Measurements from ENCODE around the gene CRTC1.

The CRTC1 gene

DNA sequence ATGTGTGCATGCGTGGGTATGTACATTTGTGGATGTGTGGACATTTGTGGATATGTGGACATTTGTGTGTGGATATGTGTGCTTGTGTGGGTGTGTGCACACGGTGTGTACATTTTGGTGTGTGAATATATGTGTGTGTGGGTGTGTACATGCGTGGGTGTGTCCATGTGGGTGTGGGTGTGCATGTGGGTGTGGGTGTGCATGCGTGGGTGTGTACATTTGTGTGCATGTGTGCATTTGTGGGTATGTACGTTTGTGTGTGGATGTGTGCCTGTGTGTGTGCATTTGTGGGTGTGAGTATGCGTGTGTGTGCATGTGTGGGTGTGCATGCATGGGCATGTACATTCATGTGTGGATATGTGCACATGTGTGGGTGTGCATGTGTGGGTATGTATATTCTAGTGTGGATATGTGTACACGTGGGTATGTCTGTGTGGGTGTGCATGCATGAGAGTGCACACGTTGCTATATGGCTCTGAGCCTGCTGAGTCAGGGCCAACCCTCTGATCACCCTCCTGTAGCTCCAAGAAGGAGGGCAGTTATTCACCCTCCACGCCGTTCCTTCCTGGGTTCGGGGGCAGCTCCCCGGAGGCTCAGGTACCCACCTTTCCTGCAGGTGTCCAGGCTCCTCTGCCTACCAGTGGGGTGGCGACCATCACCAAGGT, 87.3 kb downstream of the CRTC1 start:
- no peak overlapping the region for H3K14ac ChIP-seq (ENCODE audit: low read length)
- H2BK15ac ChIP-seq (ENCODE audit: low read length): no peak overlapping the region
- H2BK120ac ChIP-seq (ENCODE audit: low read depth, low read length): no peak overlapping the region
- H2BK5ac ChIP-seq (ENCODE audit: low read length): no peak overlapping the region
- H4K8ac ChIP-seq (ENCODE audit: low read depth, low read length): no peak overlapping the region
- H3K18ac ChIP-seq (ENCODE audit: low read length): peak overlapping the region; percentile 71
- H3K9ac ChIP-seq (ENCODE audit: low read depth, low read length, poor library complexity): peak overlapping the region; percentile 60
- peak overlapping the region; percentile 31 for H3K23ac ChIP-seq (ENCODE audit: low read depth, low read length, poor library complexity)
- peaks cover 0 to 6% of the 10 kb centered on the region in 2 donors for H3K36me3 ChIP-seq (replicated peaks in 1 of 2; ENCODE audit: control insufficient read depth in 2 of 2, insufficient read depth in 2 of 2, low read length in 2 of 2)
- H3K9me3 ChIP-seq (replicated peaks in 1 of 2; ENCODE audit: control insufficient read depth in 2 of 2, insufficient read depth in 1 of 2, low read depth in 1 of 2, low read length in 2 of 2): peaks cover 0 to 4% of the 10 kb centered on the region in 2 donors
- H3K4ac ChIP-seq (ENCODE audit: low read length): peak overlapping the region; percentile 17
- H3K4me2 ChIP-seq (ENCODE audit: insufficient read depth, low read length, poor library complexity, severe bottlenecking): no peak overlapping the region
- WGBS, 2 donors (ENCODE audit: extremely low coverage in 2 of 2, insufficient read length in 2 of 2, insufficient replicate concordance in 1 of 2): no CpG with 5 or more reads among the region's 13 CpGs
- peaks cover 0 to 7% (median 0%) of the 10 kb centered on the region in 3 experiments for H3K27me3 ChIP-seq (ENCODE audit: control insufficient read depth in 3 of 3, insufficient read depth in 3 of 3, low read depth in 1 of 3, low read length in 3 of 3)
- H2BK12ac ChIP-seq (ENCODE audit: low read length): no peak overlapping the region
- peaks cover 4% of the 10 kb centered on the region for H3K79me1 ChIP-seq (ENCODE audit: low read depth, low read length)
- H3K4me1 ChIP-seq (ENCODE audit: control insufficient read depth in 2 of 2, insufficient read depth in 1 of 2, low read depth in 1 of 2, low read length in 2 of 2): peaks cover 0 to 7% of the 10 kb centered on the region in 2 donors
- peak overlapping the region in 1 of 2 donors; percentile 72 for H3K4me3 ChIP-seq (ENCODE audit: low read length in 2 of 2)
- DNase-seq (ENCODE audit: low spot score): no peak
- no peak overlapping the region for H2AFZ ChIP-seq (ENCODE audit: low read length)
- peak overlapping the region; percentile 75 for H2AK5ac ChIP-seq (ENCODE audit: low read depth, low read length)
- peak overlapping the region; percentile 53 for H4K91ac ChIP-seq (ENCODE audit: low read depth, low read length, poor library complexity)
- H3K27ac ChIP-seq (replicated peaks; ENCODE audit: low read length): no peak overlapping the region

DNA sequence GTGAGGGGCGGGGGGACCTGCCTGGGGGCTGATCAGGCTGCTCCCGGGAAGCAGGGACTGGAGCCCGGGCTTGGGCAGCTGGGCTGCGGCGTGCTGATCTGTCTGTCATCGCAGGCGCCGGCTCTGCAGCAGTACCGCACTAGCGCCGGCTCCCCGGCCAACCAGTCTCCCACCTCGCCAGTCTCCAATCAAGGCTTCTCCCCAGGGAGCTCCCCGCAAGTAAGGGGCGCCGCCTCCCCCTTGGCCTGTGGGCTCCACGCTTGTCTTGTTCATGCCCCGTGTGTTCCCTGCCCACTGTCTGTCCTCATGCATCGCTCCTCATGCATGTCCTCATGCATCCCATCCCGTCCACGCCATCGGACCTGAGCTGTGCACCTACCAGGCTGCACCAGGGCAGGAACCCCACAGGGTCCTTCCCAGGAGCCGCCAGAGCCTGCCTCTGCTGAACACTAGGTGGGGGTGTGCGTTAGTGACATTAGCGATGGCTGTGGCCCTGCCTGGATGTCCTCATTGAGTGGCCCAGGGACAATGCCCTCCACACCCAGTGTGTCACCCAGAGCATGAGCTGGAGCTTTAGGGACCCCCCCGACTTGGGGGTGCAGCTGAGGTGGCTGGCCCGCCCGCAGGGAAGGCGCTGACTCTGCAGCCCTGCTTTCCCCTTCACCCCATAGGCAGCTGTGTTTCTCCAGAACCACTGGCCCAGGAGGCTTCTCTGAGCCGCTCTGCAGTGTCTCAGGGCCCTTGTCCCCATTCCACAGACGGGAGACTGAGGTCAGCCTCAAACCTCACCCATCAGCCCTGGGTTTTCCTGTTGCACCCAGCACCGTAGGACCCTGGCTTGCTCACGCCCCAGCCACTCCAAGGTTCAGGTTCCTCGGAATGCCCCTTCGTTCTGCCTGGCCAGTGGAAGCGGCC, 88.1 kb downstream of the CRTC1 start:
- no CpG with 5 or more reads among the region's 36 CpGs for WGBS, 2 donors (ENCODE audit: extremely low coverage in 2 of 2, insufficient read length in 2 of 2, insufficient replicate concordance in 1 of 2)

GRCh38 chr19:18772620-18773587, 89.4 kb downstream of the CRTC1 start:
- Histone ChIP-seq H3K14ac (ENCODE audit: low read length) (no peak overlapping the region), H2BK5ac (ENCODE audit: low read length) (peak overlapping the region; percentile 53), H3K9ac (ENCODE audit: low read depth, low read length, poor library complexity) (peak overlapping the region; percentile 9), H3K27ac (replicated peaks; ENCODE audit: low read length) (no peak overlapping the region), H4K91ac (ENCODE audit: low read depth, low read length, poor library complexity) (no peak overlapping the region), H3K4me1 (ENCODE audit: control insufficient read depth in 2 of 2, insufficient read depth in 1 of 2, low read depth in 1 of 2, low read length in 2 of 2) (peaks cover 0 to 9% of the 10 kb centered on the region in 2 donors), H3K4me2 (ENCODE audit: insufficient read depth, low read length, poor library complexity, severe bottlenecking) (no peak overlapping the region), H3K9me3 (replicated peaks in 1 of 2; ENCODE audit: control insufficient read depth in 2 of 2, insufficient read depth in 1 of 2, low read depth in 1 of 2, low read length in 2 of 2) (peaks cover 0 to 4% of the 10 kb centered on the region in 2 donors), H4K8ac (ENCODE audit: low read depth, low read length) (no peak overlapping the region), H2BK120ac (ENCODE audit: low read depth, low read length) (no peak overlapping the region), H3K36me3 (replicated peaks in 1 of 2; ENCODE audit: control insufficient read depth in 2 of 2, insufficient read depth in 2 of 2, low read length in 2 of 2) (peaks cover 0 to 6% of the 10 kb centered on the region in 2 donors), H2AK5ac (ENCODE audit: low read depth, low read length) (peak overlapping the region; percentile 68), H3K18ac (ENCODE audit: low read length) (peak overlapping the region; percentile 38), H3K79me1 (ENCODE audit: low read depth, low read length) (peaks cover 4% of the 10 kb centered on the region), H3K4me3 (ENCODE audit: low read length in 2 of 2) (peak overlapping the region in 1 of 2 donors; percentile 38), H2AFZ (ENCODE audit: low read length) (no peak overlapping the region), H3K4ac (ENCODE audit: low read length) (no peak overlapping the region), H3K23ac (ENCODE audit: low read depth, low read length, poor library complexity) (peak overlapping the region; percentile 85), H2BK15ac (ENCODE audit: low read length) (no peak overlapping the region), H3K27me3 (ENCODE audit: control insufficient read depth in 3 of 3, insufficient read depth in 3 of 3, low read depth in 1 of 3, low read length in 3 of 3) (peaks cover 0 to 16% (median 0%) of the 10 kb centered on the region in 3 experiments), H2BK12ac (ENCODE audit: low read length) (no peak overlapping the region)
- DNase-seq (ENCODE audit: low spot score): no peak
- WGBS, 2 donors (ENCODE audit: extremely low coverage in 2 of 2, insufficient read length in 2 of 2, insufficient replicate concordance in 1 of 2): no CpG with 5 or more reads among the region's 27 CpGs

More for the DNA sequence above, 88.1 kb downstream of the CRTC1 start:
- Histone ChIP-seq H3K4me3 (ENCODE audit: low read length in 2 of 2) (peak overlapping the region in 1 of 2 donors; percentile 6), H3K14ac (ENCODE audit: low read length) (peak overlapping the region; percentile 82), H3K4me2 (ENCODE audit: insufficient read depth, low read length, poor library complexity, severe bottlenecking) (no peak overlapping the region), H4K91ac (ENCODE audit: low read depth, low read length, poor library complexity) (no peak overlapping the region), H2BK15ac (ENCODE audit: low read length) (no peak overlapping the region), H2BK5ac (ENCODE audit: low read length) (no peak overlapping the region), H3K27me3 (ENCODE audit: control insufficient read depth in 3 of 3, insufficient read depth in 3 of 3, low read depth in 1 of 3, low read length in 3 of 3) (peaks cover 0 to 10% (median 0%) of the 10 kb centered on the region in 3 experiments), H3K9me3 (replicated peaks in 1 of 2; ENCODE audit: control insufficient read depth in 2 of 2, insufficient read depth in 1 of 2, low read depth in 1 of 2, low read length in 2 of 2) (peaks cover 0 to 4% of the 10 kb centered on the region in 2 donors), H3K36me3 (replicated peaks in 1 of 2; ENCODE audit: control insufficient read depth in 2 of 2, insufficient read depth in 2 of 2, low read length in 2 of 2) (peaks cover 0 to 6% of the 10 kb centered on the region in 2 donors), H2AK5ac (ENCODE audit: low read depth, low read length) (peak overlapping the region; percentile 75), H3K4ac (ENCODE audit: low read length) (peak overlapping the region; percentile 98), H4K8ac (ENCODE audit: low read depth, low read length) (no peak overlapping the region), H3K18ac (ENCODE audit: low read length) (peak overlapping the region; percentile 71), H3K4me1 (ENCODE audit: control insufficient read depth in 2 of 2, insufficient read depth in 1 of 2, low read depth in 1 of 2, low read length in 2 of 2) (peaks cover 0 to 7% of the 10 kb centered on the region in 2 donors), H3K23ac (ENCODE audit: low read depth, low read length, poor library complexity) (peak overlapping the region; percentile 95), H2BK120ac (ENCODE audit: low read depth, low read length) (no peak overlapping the region), H2BK12ac (ENCODE audit: low read length) (peak overlapping the region; percentile 22), H3K27ac (replicated peaks; ENCODE audit: low read length) (no peak overlapping the region), H2AFZ (ENCODE audit: low read length) (no peak overlapping the region), H3K9ac (ENCODE audit: low read depth, low read length, poor library complexity) (no peak overlapping the region), H3K79me1 (ENCODE audit: low read depth, low read length) (peaks cover 4% of the 10 kb centered on the region)
- no peak for DNase-seq (ENCODE audit: low spot score)
